Lower leg skin (tissue), 3 donors: Measurements from ENCODE around the gene SMCO2.

ENCODE experiments used
- POLR2A ChIP-seq, 2 donors: fragments of 450-650 bp; IDR thresholded peaks; one replicate each; pipeline ENCODE4 v1.6.1; 2016 to 2017; ENCODE audit warnings: antibody characterized with exemption in 2 of 2, mild to moderate bottlenecking in 1 of 2, moderate library complexity in 1 of 2
- TF ChIP-seq, protein P1 (sequence below), 3 donors: fragments of 450-650 bp; IDR thresholded peaks; one replicate each; pipeline ENCODE4 v1.5.1; 2016; ENCODE audit warnings: antibody characterized with exemption in 3 of 3, mild to moderate bottlenecking in 3 of 3, moderate library complexity in 2 of 3

DNA sequence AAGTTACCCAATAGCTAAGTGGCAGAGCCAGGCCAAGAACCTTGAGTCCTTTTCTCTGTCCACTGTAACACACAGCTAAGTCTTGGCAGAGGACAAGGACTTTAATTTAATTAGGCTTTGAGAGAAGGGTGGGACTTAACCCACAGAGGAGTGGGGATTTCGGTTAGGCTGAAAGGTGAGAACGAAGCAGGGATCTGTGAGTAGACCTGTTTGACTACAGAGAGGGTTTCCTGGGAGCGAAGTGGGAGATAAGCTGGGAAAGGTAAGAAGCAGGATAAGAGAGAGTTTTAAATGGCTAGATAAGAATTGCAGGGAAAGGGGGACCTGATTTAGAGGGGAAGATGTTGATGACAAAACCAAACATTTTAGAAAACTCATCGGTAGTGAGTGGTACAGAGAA lies 75.4 kb downstream of the SMCO2 start:
- TF ChIP-seq, protein P1, sequence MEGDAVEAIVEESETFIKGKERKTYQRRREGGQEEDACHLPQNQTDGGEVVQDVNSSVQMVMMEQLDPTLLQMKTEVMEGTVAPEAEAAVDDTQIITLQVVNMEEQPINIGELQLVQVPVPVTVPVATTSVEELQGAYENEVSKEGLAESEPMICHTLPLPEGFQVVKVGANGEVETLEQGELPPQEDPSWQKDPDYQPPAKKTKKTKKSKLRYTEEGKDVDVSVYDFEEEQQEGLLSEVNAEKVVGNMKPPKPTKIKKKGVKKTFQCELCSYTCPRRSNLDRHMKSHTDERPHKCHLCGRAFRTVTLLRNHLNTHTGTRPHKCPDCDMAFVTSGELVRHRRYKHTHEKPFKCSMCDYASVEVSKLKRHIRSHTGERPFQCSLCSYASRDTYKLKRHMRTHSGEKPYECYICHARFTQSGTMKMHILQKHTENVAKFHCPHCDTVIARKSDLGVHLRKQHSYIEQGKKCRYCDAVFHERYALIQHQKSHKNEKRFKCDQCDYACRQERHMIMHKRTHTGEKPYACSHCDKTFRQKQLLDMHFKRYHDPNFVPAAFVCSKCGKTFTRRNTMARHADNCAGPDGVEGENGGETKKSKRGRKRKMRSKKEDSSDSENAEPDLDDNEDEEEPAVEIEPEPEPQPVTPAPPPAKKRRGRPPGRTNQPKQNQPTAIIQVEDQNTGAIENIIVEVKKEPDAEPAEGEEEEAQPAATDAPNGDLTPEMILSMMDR (IDR thresholded peaks at IDR 0.05): no peak
- TF ChIP-seq POLR2A (IDR thresholded peaks at IDR 0.05): no peak
